GM18520 (cell line): ENCODE data around the gene GRIN3A.
"Not testable (repeated sequence)": the region's sequence is repeated elsewhere in the genome, so short reads cannot be mapped to it uniquely, and the experiment has no call there.

Source experiments
- ATAC-seq: cut with Tn5 transposase; IDR thresholded peaks from one replicate; pipeline ENCODE4 v1.9.1; 2021; ENCODE audit not compliant: unreplicated experiment

The GRIN3A gene

DNA sequence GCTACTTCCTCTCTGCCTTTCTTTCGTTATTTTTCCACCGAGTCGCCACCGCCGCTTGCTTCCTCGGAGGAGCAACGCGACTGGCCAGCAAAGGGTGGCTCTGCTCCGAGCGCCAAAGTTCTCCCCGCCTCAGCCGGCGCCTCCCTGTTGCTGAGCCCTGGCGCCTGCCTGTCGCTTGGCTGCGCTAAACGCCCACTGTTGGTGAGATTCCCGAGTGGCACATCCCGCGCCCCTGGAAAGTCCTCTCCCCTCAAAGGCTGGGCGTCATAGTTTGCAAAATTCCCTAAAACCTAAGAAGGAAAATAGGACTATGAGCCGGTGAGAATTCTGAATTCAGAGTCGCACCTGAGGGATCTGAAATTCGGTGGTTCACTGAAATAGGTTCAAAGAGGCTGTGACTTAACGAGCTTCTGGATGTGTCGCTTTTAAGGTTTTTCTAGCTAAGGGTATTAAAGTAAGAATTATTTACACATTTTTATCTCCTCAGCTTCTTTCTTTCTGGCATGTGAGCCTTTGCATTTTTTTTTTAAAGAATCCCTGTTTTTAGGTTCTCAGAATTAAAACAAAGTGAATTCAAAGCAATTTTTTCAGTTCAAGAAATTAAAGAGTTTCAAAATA, at the start of gene GRIN3A:
GRIN3A (minus strand) TSS at position 82 of the 618 bp plus-strand sequence. CDS start 668 bp downstream, outside the sequence.
- ATAC-seq: no peak

GRCh38 chr9:101787891-101788290, 49.4 kb upstream of the GRIN3A start:
- no peak for ATAC-seq

DNA sequence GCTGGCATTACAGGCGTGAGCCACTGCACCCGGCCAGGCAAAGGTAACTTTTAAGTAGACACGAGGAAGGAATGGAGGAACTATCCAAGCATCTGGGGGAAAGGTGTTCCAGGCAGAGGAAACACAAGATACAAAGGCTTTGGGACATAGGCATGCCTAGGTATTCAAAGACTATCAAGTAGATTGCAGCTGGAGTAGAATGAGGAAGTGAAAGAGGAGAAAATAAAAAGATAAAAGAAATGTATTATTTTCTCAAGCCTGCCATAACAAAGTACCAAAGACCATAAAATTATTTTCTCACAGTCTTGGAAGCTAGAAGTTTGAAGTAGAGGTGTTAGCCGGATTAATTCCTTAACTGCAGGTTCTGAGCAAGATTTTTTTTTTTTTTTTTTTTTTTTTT, 39.9 kb upstream of the GRIN3A start:
- ATAC-seq: no peak

- ATAC-seq: no peak
These were observed 26.0 kb upstream of the GRIN3A start for GRCh38 chr9:101764472-101764871.

- no peak for ATAC-seq
These were observed 20.0 kb upstream of the GRIN3A start for GRCh38 chr9:101758304-101758930.

- no peak for ATAC-seq
These were observed 15.3 kb upstream of the GRIN3A start for GRCh38 chr9:101753716-101754115.

- no peak for ATAC-seq
These were observed 13.4 kb upstream of the GRIN3A start for GRCh38 chr9:101751895-101752294.

DNA sequence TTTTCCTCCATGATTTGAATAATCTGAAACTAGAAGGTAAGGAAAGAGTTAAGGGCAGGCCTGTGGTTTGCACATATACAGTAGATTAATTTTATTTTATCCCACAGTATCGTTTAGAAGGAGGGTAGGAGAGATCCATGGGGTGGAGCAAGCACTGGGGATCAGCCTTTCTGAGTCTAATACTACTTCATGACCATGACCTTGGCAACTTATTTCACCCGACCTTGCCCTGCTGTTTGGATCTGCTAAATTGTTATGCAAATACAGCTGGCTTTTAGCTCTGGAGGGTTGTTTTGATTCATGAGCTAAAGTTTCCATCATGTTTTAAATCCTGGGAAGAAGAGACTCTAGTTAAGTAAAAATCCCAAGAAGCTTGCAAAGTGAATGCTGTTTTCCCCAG, 864 bp upstream of the GRIN3A start:
- no peak for ATAC-seq

- no peak for ATAC-seq
These were observed 512 bp downstream of the GRIN3A start for GRCh38 chr9:101737705-101738565.

DNA sequence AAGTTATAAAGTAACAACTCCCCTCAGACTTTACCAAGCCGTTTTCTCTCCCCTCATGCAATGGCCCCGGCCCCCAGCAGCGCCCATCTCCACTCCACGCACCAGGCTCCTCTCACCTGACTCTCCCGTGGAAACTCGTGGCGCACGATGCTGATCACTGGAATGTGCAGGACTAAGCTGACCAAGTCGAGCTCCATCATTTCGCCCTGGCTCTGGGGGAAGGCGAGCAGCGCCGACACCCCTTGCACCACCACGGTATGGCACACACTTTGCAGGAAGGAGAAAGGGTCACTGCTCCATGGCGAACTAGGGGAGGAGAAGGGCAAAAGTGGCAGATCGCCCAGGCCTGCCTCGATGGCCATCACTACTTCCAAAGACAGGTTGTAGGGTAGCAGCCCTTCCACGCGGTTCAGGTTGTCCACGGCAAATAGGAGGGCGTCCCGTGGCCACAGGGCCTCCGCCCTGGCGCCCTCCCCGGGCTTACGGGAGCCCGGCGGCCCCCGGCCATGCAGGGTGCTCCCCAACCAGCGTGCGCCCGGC, 1.2 kb downstream of the GRIN3A start:
- ATAC-seq: no peak

DNA sequence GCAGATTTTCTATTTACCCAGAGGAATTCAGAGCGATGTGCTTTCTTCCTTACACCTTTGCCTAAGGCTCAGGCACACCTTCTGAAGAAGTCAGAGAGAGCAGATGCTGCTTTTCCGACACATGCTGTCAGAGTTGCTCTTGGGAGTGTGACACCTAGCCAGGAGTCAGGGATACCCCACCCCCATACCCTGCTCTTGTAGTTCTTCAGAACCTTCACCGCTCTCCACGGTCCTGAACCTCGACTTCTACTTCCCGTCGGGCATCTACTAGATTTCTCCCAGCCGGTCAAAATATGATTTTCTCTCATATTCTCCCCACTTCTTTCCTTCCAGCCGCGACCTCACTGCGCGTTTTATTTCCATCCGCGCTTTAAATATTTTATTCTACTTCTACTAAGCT, 1.7 kb downstream of the GRIN3A start:
- ATAC-seq: no peak

- no peak for ATAC-seq
These were observed 7.0 kb downstream of the GRIN3A start for GRCh38 chr9:101731429-101731828.

DNA sequence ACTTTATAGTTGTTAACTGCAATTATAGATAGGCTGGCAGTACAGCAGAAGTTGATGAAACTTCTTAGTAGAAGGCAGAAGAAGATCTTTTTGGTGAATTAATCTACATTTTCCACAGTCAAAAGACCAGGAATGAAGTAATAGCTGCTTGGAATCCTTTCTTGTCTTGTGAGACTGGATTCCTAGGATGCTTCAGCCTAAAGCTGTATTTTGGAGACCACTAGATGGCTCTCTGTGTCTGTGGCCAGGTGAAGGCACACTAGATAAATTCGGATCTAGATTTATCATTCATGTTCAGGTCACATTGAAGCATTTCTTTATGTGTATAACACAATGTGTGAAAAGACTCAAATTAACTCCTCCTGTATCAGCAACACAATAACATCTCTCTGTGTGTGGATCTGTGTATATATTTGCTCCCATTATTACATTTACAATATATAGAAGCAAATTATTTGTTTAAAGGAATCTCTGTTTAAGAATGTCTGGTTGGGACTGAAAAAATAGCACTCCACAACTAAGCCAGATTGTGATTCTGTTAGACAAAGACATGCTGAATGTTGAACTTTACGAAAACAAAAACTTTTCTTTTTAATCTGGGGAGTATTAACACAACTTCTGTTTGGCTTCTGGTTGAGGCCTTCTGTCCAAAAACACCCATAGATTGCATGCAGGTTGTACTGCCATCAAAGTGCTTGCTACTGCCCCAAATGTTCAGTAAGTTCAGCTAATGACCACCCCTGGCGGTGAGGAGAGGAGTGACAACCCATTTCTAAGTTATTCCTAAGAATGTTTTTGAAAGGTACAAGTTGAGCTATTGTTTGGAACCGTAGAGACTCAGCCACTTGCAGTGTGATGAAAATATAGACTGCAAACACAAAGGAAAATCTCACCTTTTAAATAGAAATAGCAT, 10.6 kb downstream of the GRIN3A start:
- ATAC-seq: peak; percentile 82

GRCh38 chr9:101724271-101724670, 14.2 kb downstream of the GRIN3A start:
- ATAC-seq: not testable (repeated sequence)

GRCh38 chr9:101718192-101718591, 20.3 kb downstream of the GRIN3A start:
- no peak for ATAC-seq

- no peak for ATAC-seq
These were observed 21.8 kb downstream of the GRIN3A start for GRCh38 chr9:101716629-101717028.

DNA sequence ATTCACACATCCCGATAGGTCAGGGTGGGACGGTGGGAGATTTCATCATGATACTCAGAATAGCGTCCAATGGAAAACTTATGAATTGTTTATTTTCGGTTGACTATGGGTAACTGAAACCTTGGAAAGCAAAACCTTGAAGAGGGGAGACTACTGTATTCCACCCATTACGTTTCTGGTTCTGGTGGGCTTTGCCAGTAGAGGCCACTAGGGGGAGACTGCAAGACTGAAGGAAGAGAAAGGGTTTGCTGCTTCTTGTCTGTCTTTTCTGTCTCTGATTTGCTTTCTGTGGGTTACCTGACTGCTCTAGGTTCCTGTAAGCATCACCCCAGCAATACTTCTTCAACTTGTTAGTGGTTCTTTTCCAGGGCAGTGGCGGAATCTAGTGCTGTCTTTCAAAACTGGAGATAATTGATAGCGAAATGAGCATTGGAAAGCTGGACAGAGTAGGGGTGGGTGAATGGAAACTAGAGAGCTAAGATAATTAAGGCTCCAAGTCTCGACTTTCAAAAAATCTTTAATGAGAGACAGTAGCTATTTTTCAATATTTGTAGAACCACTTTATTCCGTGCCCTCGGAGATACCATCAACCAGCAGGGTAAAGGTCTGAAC, 27.0 kb downstream of the GRIN3A start:
- ATAC-seq: no peak

DNA sequence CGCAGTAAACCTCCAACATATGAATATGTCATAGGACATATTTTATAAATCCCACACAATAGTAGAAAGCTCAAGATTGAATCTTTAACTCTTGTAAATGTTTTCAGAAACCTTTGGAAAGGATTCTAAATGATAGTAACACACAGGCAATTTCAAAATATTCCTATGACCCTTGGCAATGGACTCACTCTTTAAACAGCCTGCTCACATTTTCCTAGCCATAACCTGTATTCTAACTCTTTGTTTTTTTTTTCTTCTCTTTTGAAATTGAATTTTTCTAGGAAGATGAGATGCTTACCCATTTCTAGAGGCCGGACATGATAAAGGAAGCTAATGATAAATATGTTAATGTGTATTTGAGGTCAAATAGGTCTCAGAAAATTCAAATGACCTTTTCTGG, 29.6 kb downstream of the GRIN3A start:
- ATAC-seq: no peak

- no peak for ATAC-seq
These were observed 30.7 kb downstream of the GRIN3A start for GRCh38 chr9:101707721-101708120.

DNA sequence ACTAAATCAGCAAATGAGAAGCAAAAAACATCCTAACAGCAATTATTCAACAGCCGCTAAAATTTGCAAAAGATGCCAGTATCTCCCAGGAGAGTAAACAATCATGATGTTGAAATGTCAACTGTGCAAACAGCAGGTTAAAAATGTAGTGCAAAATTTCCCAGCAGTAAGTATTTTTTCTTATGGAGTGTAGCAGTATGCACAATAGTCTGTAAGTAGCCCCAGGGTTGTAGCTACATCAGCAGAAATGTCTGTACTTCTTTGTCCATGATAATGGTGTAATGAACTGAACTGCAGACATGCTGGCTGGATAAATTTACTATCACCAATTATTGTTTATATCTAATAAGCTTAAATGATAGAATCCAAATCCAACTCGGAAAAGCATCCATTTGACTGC, 31.4 kb downstream of the GRIN3A start:
- no peak for ATAC-seq
